ENCODE results near the gene SH3GLB1. TPM values are rescaled to one million over a fixed set of nuclear protein-coding genes. Genes with fewer than 3 reads are reported as not detected.

The SH3GLB1 gene
- total and polyA plus RNA-seq, 9 of the 15 experiments (the other 6 are each of a cell fraction or from before 2014, with no cell fraction given), result 8.6 to 34.2 (median 24.2) TPM

- TF ChIP-seq ZNF354B (CRISPR knock-in tag; IDR thresholded peaks at IDR 0.05) (no peak), HDAC2 (IDR thresholded peaks at IDR 0.05) (no peak), JUND (IDR thresholded peaks at IDR 0.05; ENCODE audit: borderline replicate concordance, low read depth, low read length) (no peak; the same call in 1 of the 2 replicates), JUND (tag; IDR thresholded peaks at IDR 0.05; ENCODE audit: borderline replicate concordance, low read depth, low read length) (peak; percentile 11; the same call in 1 of the 3 replicates), NR2F6 (CRISPR knock-in tag; IDR thresholded peaks at IDR 0.05) (no peak), POLR3A (IDR thresholded peaks at IDR 0.05; ENCODE audit: borderline replicate concordance, extremely low read depth, insufficient read depth, insufficient read length) (no peak), HDAC1 (IDR thresholded peaks at IDR 0.05) (peak in 1 of 2 experiments; percentile 70; a peak in 1 of 4 replicates), ZFPM2 (CRISPR knock-in tag; IDR thresholded peaks at IDR 0.05) (no peak), XRCC3 (IDR thresholded peaks at IDR 0.05) (no peak), LEF1 (IDR thresholded peaks at IDR 0.05) (no peak), CXXC5 (CRISPR knock-in tag; IDR thresholded peaks at IDR 0.05) (peak; percentile 94), HEY1 (CRISPR knock-in tag; IDR thresholded peaks at IDR 0.05; ENCODE audit: borderline replicate concordance) (no peak), ZNF778 (CRISPR knock-in tag; IDR thresholded peaks at IDR 0.05) (no peak), ZNF695 (CRISPR knock-in tag; IDR thresholded peaks at IDR 0.05) (no peak), TAF7 (tag; IDR thresholded peaks at IDR 0.05) (no peak), KDM1A (IDR thresholded peaks at IDR 0.05) (no peak), ATF2 (CRISPR knock-in tag; IDR thresholded peaks at IDR 0.05) (peak; percentile 80), ETS1 (conservative IDR thresholded peaks at IDR 0.05; ENCODE audit: control insufficient read depth, low read depth, low read length) (no peak; the same call in 1 of the 2 replicates), ZNF232 (CRISPR knock-in tag; IDR thresholded peaks at IDR 0.05) (no peak), ZNF76 (CRISPR knock-in tag; IDR thresholded peaks at IDR 0.05; ENCODE audit: borderline replicate concordance) (no peak), NCOA1 (IDR thresholded peaks at IDR 0.05; ENCODE audit: low read depth) (no peak), DIDO1 (tag; IDR thresholded peaks at IDR 0.05; ENCODE audit: low read depth) (no peak), NR3C1 (CRISPR knock-in tag; IDR thresholded peaks at IDR 0.05) (peak; percentile 75; the same call in 1 of the 2 replicates), ELK3 (CRISPR knock-in tag; IDR thresholded peaks at IDR 0.05) (no peak)
Observed at GRCh38 chr1:86704458-86704971, at the start of gene SH3GLB1 (continued).

All from K562 (cell line).